ENCODE measurements around the gene IPO13.
A peak's percentile ranks its signal among the peaks of the same experiment; 100 is the strongest.

Gene IPO13

GRCh38 chr1:43969416-43969745 lies 22.6 kb downstream of the IPO13 start:
- H3K4me3 ChIP-seq (ENCODE audit: low read depth, low read length): no peak overlapping the region
- no peak for DNase-seq (ENCODE audit: low read depth)
- TF ChIP-seq, protein P1, sequence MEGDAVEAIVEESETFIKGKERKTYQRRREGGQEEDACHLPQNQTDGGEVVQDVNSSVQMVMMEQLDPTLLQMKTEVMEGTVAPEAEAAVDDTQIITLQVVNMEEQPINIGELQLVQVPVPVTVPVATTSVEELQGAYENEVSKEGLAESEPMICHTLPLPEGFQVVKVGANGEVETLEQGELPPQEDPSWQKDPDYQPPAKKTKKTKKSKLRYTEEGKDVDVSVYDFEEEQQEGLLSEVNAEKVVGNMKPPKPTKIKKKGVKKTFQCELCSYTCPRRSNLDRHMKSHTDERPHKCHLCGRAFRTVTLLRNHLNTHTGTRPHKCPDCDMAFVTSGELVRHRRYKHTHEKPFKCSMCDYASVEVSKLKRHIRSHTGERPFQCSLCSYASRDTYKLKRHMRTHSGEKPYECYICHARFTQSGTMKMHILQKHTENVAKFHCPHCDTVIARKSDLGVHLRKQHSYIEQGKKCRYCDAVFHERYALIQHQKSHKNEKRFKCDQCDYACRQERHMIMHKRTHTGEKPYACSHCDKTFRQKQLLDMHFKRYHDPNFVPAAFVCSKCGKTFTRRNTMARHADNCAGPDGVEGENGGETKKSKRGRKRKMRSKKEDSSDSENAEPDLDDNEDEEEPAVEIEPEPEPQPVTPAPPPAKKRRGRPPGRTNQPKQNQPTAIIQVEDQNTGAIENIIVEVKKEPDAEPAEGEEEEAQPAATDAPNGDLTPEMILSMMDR (IDR thresholded peaks at IDR 0.05; ENCODE audit: insufficient read depth, low read depth, low read length, missing control alignments): no peak

- DNase-seq (ENCODE audit: low read depth): peak; percentile 98
- TF ChIP-seq, protein P1 (IDR thresholded peaks at IDR 0.05; ENCODE audit: insufficient read depth, low read depth, low read length, missing control alignments): no peak
- H3K4me3 ChIP-seq (ENCODE audit: low read depth, low read length): peak within 1 kb of the TSS; percentile 71
Measured at GRCh38 chr1:43969746-43970466, 23.2 kb downstream of the IPO13 start, which contains the start of gene DPH2. Gene DPH2 (plus strand): TSS chr1:43970010. CDS start chr1:43970176, 166 bp downstream.

DNA sequence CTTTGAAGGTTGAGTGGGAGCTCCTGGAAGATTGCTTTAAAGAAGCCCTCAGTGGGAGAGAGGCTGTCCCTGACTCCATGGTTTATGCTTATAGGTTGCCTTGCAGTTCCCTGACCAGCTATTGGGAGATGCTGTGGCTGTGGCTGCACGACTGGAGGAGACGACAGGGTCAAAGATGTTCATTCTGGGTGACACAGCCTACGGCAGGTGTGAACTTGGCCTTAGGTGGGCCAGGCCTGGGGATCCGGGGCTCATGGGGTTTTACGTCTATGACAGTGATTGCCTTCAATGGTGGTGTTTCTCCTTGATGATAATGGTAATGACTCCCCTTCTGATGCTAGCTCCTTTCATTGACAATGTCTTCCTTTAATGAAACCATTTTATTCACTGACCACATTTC lies 23.8 kb downstream of the IPO13 start:
- peak overlapping the region; percentile 71 for H3K4me3 ChIP-seq (ENCODE audit: low read depth, low read length)
- no peak for DNase-seq (ENCODE audit: low read depth)
- TF ChIP-seq, protein P1 (IDR thresholded peaks at IDR 0.05; ENCODE audit: insufficient read depth, low read depth, low read length, missing control alignments): no peak

GRCh38 chr1:43970911-43971310 lies 24.2 kb downstream of the IPO13 start:
- TF ChIP-seq, protein P1 (IDR thresholded peaks at IDR 0.05; ENCODE audit: insufficient read depth, low read depth, low read length, missing control alignments): no peak
- H3K4me3 ChIP-seq (ENCODE audit: low read depth, low read length): peak overlapping the region; percentile 71

DNA sequence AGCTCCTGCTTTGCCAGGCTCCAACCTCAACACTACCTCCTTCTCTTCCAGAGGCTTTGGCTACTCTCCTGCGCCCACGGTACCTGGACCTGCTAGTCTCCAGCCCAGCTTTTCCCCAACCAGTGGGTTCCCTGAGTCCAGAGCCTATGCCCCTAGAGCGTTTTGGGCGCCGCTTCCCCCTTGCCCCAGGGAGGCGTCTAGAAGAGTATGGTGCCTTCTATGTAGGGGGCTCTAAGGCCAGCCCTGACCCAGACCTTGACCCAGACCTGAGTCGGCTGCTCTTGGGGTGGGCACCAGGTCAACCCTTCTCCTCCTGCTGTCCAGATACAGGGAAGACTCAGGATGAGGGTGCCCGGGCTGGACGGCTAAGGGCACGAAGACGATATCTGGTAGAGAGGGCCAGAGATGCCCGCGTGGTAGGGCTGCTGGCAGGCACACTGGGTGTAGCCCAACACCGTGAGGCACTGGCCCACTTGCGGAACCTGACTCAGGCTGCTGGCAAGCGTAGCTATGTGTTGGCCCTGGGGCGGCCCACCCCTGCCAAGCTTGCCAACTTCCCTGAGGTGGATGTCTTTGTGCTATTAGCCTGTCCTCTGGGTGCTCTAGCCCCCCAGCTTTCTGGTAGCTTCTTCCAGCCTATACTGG lies 24.7 kb downstream of the IPO13 start:
- TF ChIP-seq, protein P1 (IDR thresholded peaks at IDR 0.05; ENCODE audit: insufficient read depth, low read depth, low read length, missing control alignments): no peak
- DNase-seq (ENCODE audit: low read depth): no peak
- H3K4me3 ChIP-seq (ENCODE audit: low read depth, low read length): no peak overlapping the region

More at GRCh38 chr1:43970911-43971310, 24.2 kb downstream of the IPO13 start:
- no peak for DNase-seq (ENCODE audit: low read depth)

GRCh38 chr1:43973981-43974442 lies 27.3 kb downstream of the IPO13 start:
- H3K4me3 ChIP-seq (ENCODE audit: low read depth, low read length): peak overlapping the region; percentile 88
- TF ChIP-seq, protein P1 (IDR thresholded peaks at IDR 0.05; ENCODE audit: insufficient read depth, low read depth, low read length, missing control alignments): no peak
- DNase-seq (ENCODE audit: low read depth): no peak
